SK-N-SH treated with all-trans-retinoic acid at 6 μM for 48 hours (cell line): ENCODE measurements around the gene LYST.

ENCODE experiments used
- ARNTL ChIP-seq: fragments of 450-650 bp; formaldehyde crosslinking; IDR thresholded peaks from 2 replicates; pipeline ENCODE4 v1.5.0; 2020; ENCODE audit warnings: low read depth, mild to moderate bottlenecking, moderate library complexity, borderline replicate concordance
- ESRRG ChIP-seq: fragments of 250-450 bp; sonication (Bioruptor Pico); IDR thresholded peaks from 2 replicates; pipeline ENCODE4 v1.6.1; 2021; ENCODE audit warnings: mild to moderate bottlenecking
- ZFP30 ChIP-seq: fragments of 450-650 bp; formaldehyde crosslinking; IDR thresholded peaks from 2 replicates; pipeline ENCODE4 v1.5.0; 2022; ENCODE audit warnings: mild to moderate bottlenecking, moderate library complexity

DNA sequence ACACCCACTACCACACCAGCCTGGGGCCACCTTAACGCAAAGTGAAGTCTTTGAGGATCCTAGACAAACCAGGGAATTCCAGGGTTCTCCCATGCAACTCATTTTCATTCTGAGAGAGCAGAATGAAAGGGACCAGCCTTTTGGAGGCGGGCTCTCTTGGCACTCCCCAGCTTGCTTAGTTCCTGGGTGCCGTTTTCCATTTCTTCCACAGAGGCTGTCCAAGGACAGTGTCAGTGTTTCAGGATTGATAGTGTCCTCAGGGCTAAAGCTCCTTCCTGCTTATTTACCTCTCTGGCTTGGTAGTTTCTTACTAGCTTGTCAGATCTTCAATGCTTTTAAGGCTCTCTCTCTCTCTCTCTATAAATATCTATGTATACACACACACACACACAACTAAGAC lies 187.1 kb downstream of the LYST start:
- TF ChIP-seq ZFP30: no peak
- no peak for TF ChIP-seq ESRRG
- TF ChIP-seq ARNTL (CRISPR knock-in tag): no peak
